ENCODE results near the gene RBP4.

DNA sequence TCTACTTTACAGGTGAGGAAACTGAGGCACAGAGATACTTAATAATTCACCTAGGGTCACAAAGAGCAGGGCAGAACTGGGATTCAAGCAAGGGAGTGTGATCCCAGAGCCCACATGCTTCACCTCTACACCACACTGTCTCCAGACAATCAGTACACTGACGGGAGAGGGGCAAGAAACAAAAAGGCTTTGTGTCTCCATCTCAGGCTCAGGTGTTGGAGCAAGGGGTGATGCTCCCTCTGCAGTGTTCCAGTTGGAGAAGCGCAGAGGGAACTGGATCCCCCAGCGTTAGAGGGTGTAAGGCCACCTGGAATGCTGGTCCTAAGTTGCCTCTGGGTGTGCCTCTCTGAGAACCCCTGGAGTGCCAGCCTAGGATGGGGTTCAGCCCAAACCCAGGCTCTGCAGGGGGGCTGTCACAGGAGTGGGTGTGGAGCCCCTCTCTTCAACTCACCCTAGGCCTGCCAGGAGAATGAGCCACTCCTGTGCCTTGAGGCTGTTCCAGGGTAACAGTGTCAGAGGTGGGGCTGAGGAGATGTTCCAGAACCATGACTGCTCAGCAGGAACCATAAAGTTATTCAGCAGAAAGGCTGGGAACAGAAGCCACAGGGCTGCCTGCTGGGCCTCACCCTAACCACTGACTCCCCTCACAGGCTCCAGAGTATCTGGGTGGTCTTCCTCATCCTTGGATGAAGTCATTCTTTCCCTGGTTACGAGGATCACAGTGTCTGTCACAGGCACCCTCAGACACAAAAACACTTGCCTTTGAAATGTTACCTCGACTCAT is 5.5 kb downstream of the RBP4 start:
- TF ChIP-seq CTCF (IDR thresholded peaks at IDR 0.05) = no peak
- no peak for TF ChIP-seq POLR2A (IDR thresholded peaks at IDR 0.05)
